Gastrocnemius medialis (tissue), 4 donors: ENCODE measurements around the gene IMP4. TPM values are rescaled to one million over a fixed set of nuclear protein-coding genes. Genes with fewer than 3 reads are reported as not detected.
A peak's percentile ranks its signal among the peaks of the same experiment; 100 is the strongest.

ENCODE experiments used
- ATAC-seq, 2 donors: fragments of 150-250 bp; one replicate each; pipeline ENCODE4 v1.9.1; 2016
- DNase-seq, 2 donors: peaks; one replicate each; pipeline ENCODE4 v3.0.0-alpha.2; 2019
- H3K27ac ChIP-seq, 4 donors: fragments of 200-600 bp; sonication (generic); 1 replicate in 1 of 4; 2 replicates in 3 of 4; pipeline ENCODE4 v1.5.1; 2016 to 2018; ENCODE audit warnings: mild to moderate bottlenecking in 2 of 4, moderate library complexity in 1 of 4
- H3K27me3 ChIP-seq, 3 donors: fragments of 200-600 bp; sonication (generic) in 2 of 3; 1 replicate in 1 of 3; 2 replicates in 2 of 3; pipeline versions ENCODE4 v1.5.1 to v1.6.0; 2016 to 2019; ENCODE audit warnings: mild to moderate bottlenecking in 1 of 3, moderate library complexity in 1 of 3
- H3K36me3 ChIP-seq, 2 donors: fragments of 200-600 bp; sonication (generic) in 1 of 2; one replicate each; pipeline ENCODE4 v1.5.1; 2017 to 2018
- H3K4me1 ChIP-seq, 2 donors: fragments of 200-600 bp; sonication (generic) in 1 of 2; one replicate each; pipeline ENCODE4 v1.5.1; 2016 to 2017; ENCODE audit warnings: mild to moderate bottlenecking in 2 of 2
- H3K4me3 ChIP-seq, 4 donors: fragments of 200-600 bp; sonication (generic) in 3 of 4; 1 replicate in 1 of 4; 2 replicates in 3 of 4; pipeline ENCODE4 v1.5.1; 2016 to 2019; ENCODE audit warnings: mild to moderate bottlenecking in 2 of 4
- H3K9me3 ChIP-seq, 3 donors: fragments of 200-600 bp; sonication (generic) in 2 of 3; 1 replicate in 1 of 3; 2 replicates in 2 of 3; pipeline ENCODE4 v1.5.1; 2016 to 2019
- CTCF ChIP-seq, 5 experiments: fragments of 450-650 bp in 3 of 5; fragments of 200-600 bp in 2 of 5; sonication (generic) in 2 of 5; IDR thresholded peaks in 4 of 5; conservative IDR thresholded peaks in 1 of 5; 1 replicate in 4 of 5; 2 replicates in 1 of 5; pipeline ENCODE4 v1.5.1; 2016 to 2019; ENCODE audit warnings: antibody characterized with exemption in 5 of 5, mild to moderate bottlenecking in 3 of 5, moderate library complexity in 3 of 5
- POLR2A ChIP-seq, 2 donors: fragments of 450-650 bp; IDR thresholded peaks; one replicate each; pipeline ENCODE4 v1.6.1; 2017; ENCODE audit warnings: antibody characterized with exemption in 2 of 2, mild to moderate bottlenecking in 2 of 2, moderate library complexity in 2 of 2
- in situ Hi-C, 4 donors: fragments of 200-750 bp; cut with MboI; loops; one replicate each; pipeline versions ENCODE4 v1.15.0 to v1.8.0; 2017; ENCODE audit warnings: low sequenced_read_pairs in 4 of 4
- intact Hi-C: fragments of 100-400 bp; cut with DNase I; formaldehyde crosslinking; loops from one replicate; pipeline ENCODE4 v1.15.1; 2023; ENCODE audit warnings: low total_unique reads
- total RNA-seq, 4 donors: library from RNA; depleted of rRNA; stranded (reverse); fragments of >200 nt; gene quantifications; one replicate each; pipeline versions ENCODE4 v1.1.0 to v1.2.3, GENCODE V29; 2016

IMP4 gene, protein sequence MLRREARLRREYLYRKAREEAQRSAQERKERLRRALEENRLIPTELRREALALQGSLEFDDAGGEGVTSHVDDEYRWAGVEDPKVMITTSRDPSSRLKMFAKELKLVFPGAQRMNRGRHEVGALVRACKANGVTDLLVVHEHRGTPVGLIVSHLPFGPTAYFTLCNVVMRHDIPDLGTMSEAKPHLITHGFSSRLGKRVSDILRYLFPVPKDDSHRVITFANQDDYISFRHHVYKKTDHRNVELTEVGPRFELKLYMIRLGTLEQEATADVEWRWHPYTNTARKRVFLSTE
- 100 to 1,000 TPM; 114 to 179 (median 149) TPM for total RNA-seq

DNA sequence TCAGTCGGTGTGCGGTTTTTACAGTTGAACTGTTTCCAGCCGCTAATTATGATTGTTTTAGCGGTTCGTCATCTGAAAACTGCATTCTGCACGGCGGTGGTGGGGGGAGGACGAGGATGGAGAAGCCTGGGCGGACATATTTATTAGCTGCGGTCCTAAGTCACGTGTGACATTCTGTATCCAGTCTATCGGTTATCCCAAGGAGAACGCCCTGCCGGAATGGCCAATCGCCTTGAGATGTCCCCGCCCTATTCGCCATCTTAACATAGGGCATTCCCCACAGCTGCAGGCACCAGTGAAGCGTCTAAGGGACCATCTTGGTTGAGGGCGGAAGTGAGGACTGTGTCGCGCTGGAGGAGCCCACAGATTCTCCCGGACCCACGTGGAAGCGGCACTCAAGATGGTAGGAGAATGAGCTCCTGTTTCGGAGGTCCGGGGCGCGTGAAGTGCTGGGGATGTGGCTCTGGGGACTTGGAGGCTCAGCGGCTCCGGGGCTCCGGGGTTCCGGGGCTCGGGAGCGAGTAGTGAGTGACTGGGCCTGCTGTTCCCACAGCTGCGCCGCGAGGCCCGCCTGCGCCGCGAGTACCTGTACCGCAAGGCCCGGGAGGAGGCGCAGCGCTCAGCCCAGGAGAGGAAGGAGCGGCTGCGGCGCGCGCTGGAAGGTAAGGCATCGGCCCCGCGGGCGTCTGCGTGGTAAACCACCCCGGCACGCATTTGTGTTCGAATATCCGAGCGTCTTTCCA, at the start of gene IMP4:
Gene IMP4, plus strand, starts transcription at position 365 of the 743 bp plus-strand sequence. Its CDS starts 36 bp downstream, at position 401.
- H3K27me3 ChIP-seq, result no peaks in the 10 kb centered on the region
- H3K4me3 ChIP-seq, result peak within 1 kb of the TSS; percentile 76 to 99 (median 89)
- peaks cover 0 to 42% of the 10 kb centered on the region in 2 donors for H3K36me3 ChIP-seq
- in situ Hi-C loops, result loop anchor here in 3 of 4 donors (25.0 kb wide), 2 partner anchors 155 to 405 kb away; partner anchors contain the start of genes MZT2B (in 3 of the 3), SMPD4 (in 3 of the 3) and TUBA3E (in 3 of the 3)
- peak in 4 of 5 experiments; percentile 19 to 35 (median 31) for TF ChIP-seq CTCF (IDR thresholded peaks at IDR 0.05 in 4 of 5, conservative IDR thresholded peaks at IDR 0.05 in 1 of 5)
- TF ChIP-seq POLR2A (IDR thresholded peaks at IDR 0.05), result peak; percentile 46 to 67
- no peaks in the 10 kb centered on the region for H3K9me3 ChIP-seq
- intact Hi-C loops, result loop anchor here (1.0 to 5.0 kb wide), 5 partner anchors 13 to 1330 kb away; partner anchors contain the start of genes FAM168B and MZT2B
- H3K27ac ChIP-seq, result peak within 1 kb of the TSS; percentile 87 to 91 (median 88)
- ATAC-seq (peak; percentile 96 to 97), DNase-seq (peak; percentile 99)
- peaks cover 14 to 21% of the 10 kb centered on the region in 2 donors for H3K4me1 ChIP-seq

DNA sequence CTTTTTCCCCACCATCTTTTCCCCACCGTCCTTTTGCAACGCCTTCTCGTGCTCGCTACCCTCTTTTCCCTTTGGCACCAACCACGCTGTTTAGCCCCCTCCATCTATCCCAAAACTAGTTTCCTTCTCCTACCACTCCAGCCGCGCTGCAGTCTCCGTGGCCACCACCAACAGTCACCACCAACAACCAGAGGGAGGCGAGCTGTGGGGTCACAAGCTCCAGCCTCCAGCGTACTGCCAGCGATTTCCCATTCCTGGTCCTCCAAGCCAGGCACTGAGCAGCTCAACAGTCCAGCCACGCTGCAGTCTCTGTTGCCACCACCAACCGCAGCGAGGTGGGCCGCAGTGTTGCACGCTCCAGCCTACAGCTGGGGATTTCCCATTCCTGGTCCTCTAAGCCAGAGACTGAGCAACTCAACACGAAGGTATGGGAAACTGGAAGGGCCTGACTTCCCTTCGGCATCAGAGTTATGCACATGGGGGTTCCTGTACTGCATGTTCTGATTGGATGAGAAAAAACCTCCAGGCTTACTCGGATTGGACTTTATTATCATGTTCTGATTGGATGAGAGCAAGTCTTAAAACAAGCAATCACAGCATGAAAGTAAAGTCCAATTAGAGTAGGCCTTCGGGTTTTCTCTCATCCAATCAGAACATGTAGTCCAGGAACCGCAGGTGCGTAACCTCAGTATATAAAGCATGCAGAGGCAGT, 42.3 kb upstream of the IMP4 start:
- Histone ChIP-seq H3K27me3 (peaks cover 0 to 3% (median 0%) of the 10 kb centered on the region in 3 donors), H3K27ac (no peak overlapping the region), H3K4me3 (no peak overlapping the region), H3K9me3 (no peaks in the 10 kb centered on the region), H3K36me3 (no peaks in the 10 kb centered on the region), H3K4me1 (no peaks in the 10 kb centered on the region)
- DNase-seq (no peak), ATAC-seq (no peak)
- TF ChIP-seq POLR2A (IDR thresholded peaks at IDR 0.05) (no peak), CTCF (IDR thresholded peaks at IDR 0.05 in 4 of 5, conservative IDR thresholded peaks at IDR 0.05 in 1 of 5) (no peak)
- in situ Hi-C loops (no loop called here), intact Hi-C loops (no loop called here)

DNA sequence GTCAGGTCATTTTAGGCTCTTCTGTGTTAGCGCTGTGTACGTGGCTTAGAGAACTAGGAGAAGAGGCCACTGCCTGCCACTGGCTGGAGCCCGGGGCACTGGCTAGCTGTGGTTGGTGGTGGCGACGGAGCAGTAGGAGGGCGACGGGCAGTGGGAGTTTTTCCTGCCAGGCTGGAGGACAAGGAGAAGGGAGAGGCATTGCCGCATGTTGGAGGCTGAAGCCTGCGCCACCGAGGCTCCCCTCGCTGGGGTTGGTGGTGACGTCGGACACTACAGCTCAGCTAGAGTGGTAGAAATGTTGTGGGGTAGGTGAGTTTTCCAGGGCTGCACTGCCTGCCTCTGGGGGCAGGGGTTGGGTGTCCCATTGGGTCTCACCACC, 41.7 kb upstream of the IMP4 start:
- DNase-seq, result no peak
- H3K9me3 ChIP-seq, result no peaks in the 10 kb centered on the region
- H3K36me3 ChIP-seq, result no peaks in the 10 kb centered on the region
- no peak for TF ChIP-seq CTCF (IDR thresholded peaks at IDR 0.05 in 4 of 5, conservative IDR thresholded peaks at IDR 0.05 in 1 of 5)
- no peak for TF ChIP-seq POLR2A (IDR thresholded peaks at IDR 0.05)
- H3K4me3 ChIP-seq, result no peak overlapping the region
- H3K27ac ChIP-seq, result no peak overlapping the region
- in situ Hi-C loops (no loop called here), intact Hi-C loops (no loop called here)
- no peaks in the 10 kb centered on the region for H3K4me1 ChIP-seq
- peaks cover 0 to 3% (median 0%) of the 10 kb centered on the region in 3 donors for H3K27me3 ChIP-seq
- ATAC-seq, result no peak

DNA sequence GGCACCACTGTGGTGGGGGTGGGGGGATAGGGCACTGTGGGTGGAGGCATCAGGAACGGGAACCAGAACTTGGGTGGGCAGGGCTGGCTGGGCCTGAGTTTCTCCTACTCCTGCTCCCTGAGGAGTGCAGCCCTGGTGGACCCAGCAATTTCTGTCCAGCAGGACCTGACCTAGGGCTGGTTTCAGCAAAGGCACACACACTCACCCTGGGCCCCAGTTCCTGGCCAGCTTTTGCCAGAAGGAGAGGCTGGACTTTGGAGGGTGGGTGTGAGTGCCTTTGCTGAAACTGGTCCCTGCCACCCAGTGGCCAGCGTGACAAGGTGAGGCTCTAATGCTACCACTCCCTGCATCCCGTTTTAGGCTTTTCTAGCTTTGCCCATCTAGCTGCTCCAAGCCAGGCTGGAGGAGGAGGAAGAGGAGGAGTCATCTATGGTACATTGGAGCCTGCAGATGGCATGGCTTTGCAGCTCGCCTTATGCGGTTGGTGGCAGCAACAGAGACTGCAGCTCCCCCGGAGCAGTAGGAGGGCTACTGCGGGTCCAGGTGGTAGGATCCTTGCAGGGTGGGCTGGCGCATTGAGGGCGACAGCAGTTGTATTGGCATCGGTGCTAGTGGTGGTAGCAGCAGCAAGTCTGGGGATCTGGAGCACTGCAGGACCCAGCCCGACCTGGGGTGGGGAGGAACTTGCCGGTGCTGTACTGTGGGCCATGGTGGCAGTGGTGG, 40.4 kb upstream of the IMP4 start:
- TF ChIP-seq POLR2A (IDR thresholded peaks at IDR 0.05) (no peak), CTCF (IDR thresholded peaks at IDR 0.05 in 4 of 5, conservative IDR thresholded peaks at IDR 0.05 in 1 of 5) (no peak)
- H3K4me1 ChIP-seq, result no peaks in the 10 kb centered on the region
- H3K36me3 ChIP-seq, result no peaks in the 10 kb centered on the region
- intact Hi-C loops (no loop called here), in situ Hi-C loops (no loop called here)
- no peak overlapping the region for H3K27ac ChIP-seq
- H3K4me3 ChIP-seq, result no peak overlapping the region
- no peak for DNase-seq
- H3K9me3 ChIP-seq, result no peaks in the 10 kb centered on the region
- no peaks in the 10 kb centered on the region for H3K27me3 ChIP-seq
- ATAC-seq, result no peak
